Fibroblast of the aortic adventitia (primary cell): Measurements from ENCODE around the gene TMEM266. TPM values are rescaled to one million over a fixed set of nuclear protein-coding genes. Genes with fewer than 3 reads are reported as not detected.

ENCODE experiments used
- DNase-seq: peaks from one replicate; pipeline ENCODE4 v3.0.0-alpha.2; 2010; ENCODE audit warnings: low read depth
- H3K4me3 ChIP-seq: 2 replicates; pipeline ENCODE4 v1.5.1; 2011; ENCODE audit warnings: low read depth, mild to moderate bottlenecking, control low read depth, low read length, moderate library complexity
- total RNA-seq: library from RNA; depleted of rRNA; stranded (reverse); fragments of >200 nt; gene quantifications from 2 replicates; pipeline ENCODE4 v1.2.3, GENCODE V29; 2012; ENCODE audit warnings: low replicate concordance
- TF ChIP-seq, protein P1 (sequence below): IDR thresholded peaks from 2 replicates; pipeline ENCODE4 v1.5.1; 2011; ENCODE audit warnings: mild to moderate bottlenecking, low read length, control low read depth, inconsistent platforms; ENCODE audit not compliant: insufficient read depth

Gene TMEM266
- total RNA-seq, 1 donor = 0.09 TPM

- DNase-seq = no peak
- no peak overlapping the region for H3K4me3 ChIP-seq
- TF ChIP-seq, protein P1, sequence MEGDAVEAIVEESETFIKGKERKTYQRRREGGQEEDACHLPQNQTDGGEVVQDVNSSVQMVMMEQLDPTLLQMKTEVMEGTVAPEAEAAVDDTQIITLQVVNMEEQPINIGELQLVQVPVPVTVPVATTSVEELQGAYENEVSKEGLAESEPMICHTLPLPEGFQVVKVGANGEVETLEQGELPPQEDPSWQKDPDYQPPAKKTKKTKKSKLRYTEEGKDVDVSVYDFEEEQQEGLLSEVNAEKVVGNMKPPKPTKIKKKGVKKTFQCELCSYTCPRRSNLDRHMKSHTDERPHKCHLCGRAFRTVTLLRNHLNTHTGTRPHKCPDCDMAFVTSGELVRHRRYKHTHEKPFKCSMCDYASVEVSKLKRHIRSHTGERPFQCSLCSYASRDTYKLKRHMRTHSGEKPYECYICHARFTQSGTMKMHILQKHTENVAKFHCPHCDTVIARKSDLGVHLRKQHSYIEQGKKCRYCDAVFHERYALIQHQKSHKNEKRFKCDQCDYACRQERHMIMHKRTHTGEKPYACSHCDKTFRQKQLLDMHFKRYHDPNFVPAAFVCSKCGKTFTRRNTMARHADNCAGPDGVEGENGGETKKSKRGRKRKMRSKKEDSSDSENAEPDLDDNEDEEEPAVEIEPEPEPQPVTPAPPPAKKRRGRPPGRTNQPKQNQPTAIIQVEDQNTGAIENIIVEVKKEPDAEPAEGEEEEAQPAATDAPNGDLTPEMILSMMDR = no peak
Measured at GRCh38 chr15:76245072-76245610, 185.4 kb downstream of the TMEM266 start.

DNA sequence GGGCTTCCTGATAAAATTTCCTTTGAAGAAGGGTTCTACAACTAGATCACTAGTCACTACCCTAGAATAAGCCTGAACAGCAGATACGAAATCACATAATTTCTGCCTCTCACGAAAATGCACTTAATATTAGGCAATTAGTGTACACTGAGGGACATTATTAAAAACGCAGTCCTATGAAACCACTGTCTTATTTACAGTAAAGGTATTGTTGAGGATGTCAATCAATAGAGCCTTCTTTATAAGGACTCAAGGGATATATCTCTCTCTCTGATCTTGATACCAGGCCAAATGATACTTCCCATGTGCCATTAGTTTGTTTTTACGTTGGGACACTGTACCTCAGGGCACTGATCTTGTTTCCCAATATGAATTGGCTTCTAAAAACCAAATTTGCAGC, 191.9 kb downstream of the TMEM266 start:
- no peak for DNase-seq
- H3K4me3 ChIP-seq = no peak overlapping the region
- TF ChIP-seq, protein P1 = no peak

GRCh38 chr15:76252249-76252648, 192.5 kb downstream of the TMEM266 start:
- TF ChIP-seq, protein P1 = no peak
- no peak for DNase-seq
- H3K4me3 ChIP-seq = no peak overlapping the region

DNA sequence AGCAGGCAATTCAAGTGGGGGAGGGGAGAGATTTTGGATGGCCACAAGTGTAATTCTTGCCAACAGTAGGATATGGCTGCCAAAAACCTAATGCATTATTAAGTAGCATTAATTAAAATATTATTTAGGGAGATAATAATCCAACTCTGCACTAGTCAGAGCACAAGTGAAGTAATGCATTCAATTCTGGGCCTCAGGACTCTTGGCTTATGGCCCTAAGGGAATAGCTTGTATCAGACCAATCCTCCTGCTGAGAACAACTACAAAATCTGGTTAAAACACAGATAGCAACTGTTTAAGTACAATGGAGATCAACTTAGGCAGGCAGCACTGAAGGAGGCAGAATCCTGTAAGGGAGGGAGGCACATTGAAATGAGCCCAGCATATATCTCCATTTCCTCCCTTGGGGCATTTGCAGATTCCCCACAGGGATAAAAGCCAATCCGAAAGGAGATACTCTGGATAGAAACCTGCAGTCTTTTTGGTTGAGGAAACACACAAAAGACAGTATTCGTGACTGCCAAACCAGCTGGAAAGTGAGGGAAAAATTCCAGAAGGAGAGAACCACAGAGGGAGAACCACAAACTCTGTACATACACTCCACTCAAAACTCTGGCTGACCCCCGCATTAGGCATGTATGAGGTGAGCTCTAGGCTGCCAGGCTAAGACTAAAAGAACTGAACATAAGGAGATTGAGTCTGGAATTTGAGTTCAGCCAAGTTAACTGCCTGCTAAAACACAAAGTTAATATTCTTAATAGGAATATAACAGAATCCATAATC, 194.1 kb downstream of the TMEM266 start:
- DNase-seq = peak; percentile 31
- TF ChIP-seq, protein P1 = no peak
- H3K4me3 ChIP-seq = no peak overlapping the region

Other genes with a start within 250 kb of the TMEM266 start
- 51.5 and 58.6 TPM in 2 replicates for gene UBE2Q2, start 216.5 kb upstream of the TMEM266 start, total RNA-seq
- gene FBXO22, start 156.1 kb upstream of the TMEM266 start, total RNA-seq = 23.8 and 32.7 TPM in 2 replicates
- not detected in 2 replicates for gene NRG4, start 47.6 kb upstream of the TMEM266 start, total RNA-seq